ENCODE results near the gene SH3RF2. TPM values are rescaled to one million over a fixed set of nuclear protein-coding genes. Genes with fewer than 3 reads are reported as not detected.
"Not testable (repeated sequence)": the region's sequence is repeated elsewhere in the genome, so short reads cannot be mapped to it uniquely, and the experiment has no call there.

Gene SH3RF2
- total RNA-seq, 2 experiments from 2014 or later = not detected

GRCh38 chr5:145953202-145953601 lies 16.8 kb downstream of the SH3RF2 start:
- DNase-seq = no peak
- no peaks in the 10 kb centered on the region for H3K9me3 Mint-ChIP-seq
- no peaks in the 10 kb centered on the region for H3K36me3 Mint-ChIP-seq (ENCODE audit: low read depth)
- no peak for TF ChIP-seq CTCF (IDR thresholded peaks at IDR 0.05)
- H3K27me3 Mint-ChIP-seq = peaks cover 14% of the 10 kb centered on the region
- H3K4me3 Mint-ChIP-seq = no peak overlapping the region
- H3K27ac Mint-ChIP-seq = no peak overlapping the region
- ChIA-PET POLR2A (no interaction called here), CTCF (no interaction called here)
- no peaks in the 10 kb centered on the region for H3K4me1 Mint-ChIP-seq (ENCODE audit: low read depth)
- no peak for ATAC-seq
- intact Hi-C loops (cut with micrococcal nuclease) = no loop called here

- DNase-seq; intact Hi-C loops (cut with micrococcal nuclease); H3K27ac Mint-ChIP-seq; H3K4me3 Mint-ChIP-seq; H3K4me1 Mint-ChIP-seq (ENCODE audit: low read depth); H3K36me3 Mint-ChIP-seq (ENCODE audit: low read depth); H3K9me3 Mint-ChIP-seq; ATAC-seq; POLR2A ChIA-PET: not testable (repeated sequence)
- H3K27me3 Mint-ChIP-seq = peaks cover 12% of the 10 kb centered on the region
- CTCF ChIA-PET = interaction anchor here (0.8 kb wide), 1 partner anchor 87 kb away, joined by 3 read pairs; no protein-coding TSS in a partner anchor
These were observed 17.8 kb downstream of the SH3RF2 start for GRCh38 chr5:145954140-145954539.

- TF ChIP-seq CTCF (IDR thresholded peaks at IDR 0.05) = no peak
- peaks cover 8% of the 10 kb centered on the region for H3K4me1 Mint-ChIP-seq (ENCODE audit: low read depth)
- H3K27me3 Mint-ChIP-seq = peaks cover 11% of the 10 kb centered on the region
- no peaks in the 10 kb centered on the region for H3K9me3 Mint-ChIP-seq
- POLR2A ChIA-PET = no interaction called here
- H3K27ac Mint-ChIP-seq = no peak overlapping the region
- intact Hi-C loops (cut with micrococcal nuclease) = no loop called here
- CTCF ChIA-PET = no interaction called here
- ATAC-seq (no peak), DNase-seq (no peak)
- no peaks in the 10 kb centered on the region for H3K36me3 Mint-ChIP-seq (ENCODE audit: low read depth)
- H3K4me3 Mint-ChIP-seq = no peak overlapping the region
These were observed 21.0 kb downstream of the SH3RF2 start for GRCh38 chr5:145957388-145957787.

- intact Hi-C loops (cut with micrococcal nuclease) = no loop called here
- Mint-ChIP-seq H3K9me3 (no peaks in the 10 kb centered on the region), H3K27me3 (peaks cover 12% of the 10 kb centered on the region), H3K36me3 (ENCODE audit: low read depth) (no peaks in the 10 kb centered on the region), H3K4me1 (ENCODE audit: low read depth) (peaks cover 8% of the 10 kb centered on the region), H3K4me3 (no peak overlapping the region), H3K27ac (no peak overlapping the region)
- DNase-seq = no peak
- ATAC-seq = no peak
- CTCF ChIA-PET = interaction anchor here (0.9 kb wide), 1 partner anchor 13 kb away, joined by 3 read pairs; no protein-coding TSS in a partner anchor
- TF ChIP-seq CTCF (IDR thresholded peaks at IDR 0.05) = no peak
- POLR2A ChIA-PET = no interaction called here
These were observed 22.1 kb downstream of the SH3RF2 start for GRCh38 chr5:145958436-145958835.

- no peaks in the 10 kb centered on the region for H3K36me3 Mint-ChIP-seq (ENCODE audit: low read depth)
- ATAC-seq (no peak), DNase-seq (no peak)
- no peaks in the 10 kb centered on the region for H3K9me3 Mint-ChIP-seq
- peaks cover 6% of the 10 kb centered on the region for H3K27me3 Mint-ChIP-seq
- no peak for TF ChIP-seq CTCF (IDR thresholded peaks at IDR 0.05)
- intact Hi-C loops (cut with micrococcal nuclease) = no loop called here
- H3K27ac Mint-ChIP-seq = no peak overlapping the region
- CTCF ChIA-PET = no interaction called here
- no peak overlapping the region for H3K4me3 Mint-ChIP-seq
- POLR2A ChIA-PET = no interaction called here
- H3K4me1 Mint-ChIP-seq (ENCODE audit: low read depth) = peaks cover 8% of the 10 kb centered on the region
These were observed 23.8 kb downstream of the SH3RF2 start for GRCh38 chr5:145960166-145960565.

Measured in activated CD8-positive, alpha-beta T cell treated with anti-CD3 and anti-CD28 coated beads for 36 hours (primary cell).